Brain microvascular endothelial cell (primary cell): ENCODE results near the gene FIGN.

Source experiments
- DNase-seq: peaks from one replicate; pipeline ENCODE4 v3.0.0-alpha.2; 2020
- H3K27ac ChIP-seq: fragments of 250-450 bp; sonication (Bioruptor Pico); 2 replicates; pipeline ENCODE4 v1.5.1; 2020; ENCODE audit warnings: mild to moderate bottlenecking, moderate library complexity
- H3K27me3 ChIP-seq: fragments of 250-450 bp; sonication (Bioruptor Pico); replicated peaks from 2 replicates; pipeline ENCODE4 v1.5.1; 2020; ENCODE audit warnings: mild to moderate bottlenecking
- H3K36me3 ChIP-seq: fragments of 250-450 bp; sonication (Bioruptor Pico); replicated peaks from 2 replicates; pipeline ENCODE4 v1.5.1; 2020; ENCODE audit warnings: mild to moderate bottlenecking
- H3K4me3 ChIP-seq: 2 replicates; pipeline ENCODE4 v1.5.1; 2011; ENCODE audit warnings: low read depth, mild to moderate bottlenecking, control low read depth, low read length, moderate library complexity
- CTCF ChIP-seq: IDR thresholded peaks from 2 replicates; pipeline ENCODE4 v1.5.1; 2011; ENCODE audit warnings: low read depth, mild to moderate bottlenecking, moderate library complexity, low read length, control low read depth, inconsistent platforms; ENCODE audit errors: missing control alignments
- in situ Hi-C: cut with HindIII; loops from 2 replicates; pipeline ENCODE4 v1.10.0; 2017; ENCODE audit warnings: low sequenced_read_pairs, low pct_ligation_motif_present

Gene FIGN

GRCh38 chr2:163703386-163703785, 32.4 kb downstream of the FIGN start:
- in situ Hi-C loops = no loop called here
- Histone ChIP-seq H3K27me3 (no peaks in the 10 kb centered on the region), H3K27ac (no peak overlapping the region), H3K36me3 (no peaks in the 10 kb centered on the region), H3K4me3 (no peak overlapping the region)
- TF ChIP-seq CTCF = no peak
- no peak for DNase-seq

- peak; percentile 41 for DNase-seq
- no peak overlapping the region for H3K4me3 ChIP-seq
- H3K27ac ChIP-seq = no peak overlapping the region
- H3K36me3 ChIP-seq = no peaks in the 10 kb centered on the region
- in situ Hi-C loops = no loop called here
- TF ChIP-seq CTCF = no peak
- no peaks in the 10 kb centered on the region for H3K27me3 ChIP-seq
Observed at GRCh38 chr2:163701399-163702195, 34.2 kb downstream of the FIGN start.

GRCh38 chr2:163698857-163699256, 37.0 kb downstream of the FIGN start:
- no peak for TF ChIP-seq CTCF
- in situ Hi-C loops = no loop called here

GRCh38 chr2:163697846-163698637, 37.8 kb downstream of the FIGN start:
- no peak for TF ChIP-seq CTCF
- Histone ChIP-seq H3K27me3 (no peaks in the 10 kb centered on the region), H3K36me3 (no peaks in the 10 kb centered on the region), H3K27ac (no peak overlapping the region), H3K4me3 (no peak overlapping the region)
- in situ Hi-C loops = no loop called here
- DNase-seq = no peak

More at GRCh38 chr2:163698857-163699256, 37.0 kb downstream of the FIGN start:
- Histone ChIP-seq H3K27ac (no peak overlapping the region), H3K27me3 (no peaks in the 10 kb centered on the region), H3K36me3 (no peaks in the 10 kb centered on the region), H3K4me3 (no peak overlapping the region)
- DNase-seq = peak; percentile 32

GRCh38 chr2:163697429-163697828, 38.4 kb downstream of the FIGN start:
- Histone ChIP-seq H3K27ac (no peak overlapping the region), H3K36me3 (no peaks in the 10 kb centered on the region), H3K4me3 (no peak overlapping the region), H3K27me3 (no peaks in the 10 kb centered on the region)
- no peak for TF ChIP-seq CTCF
- in situ Hi-C loops = no loop called here
- no peak for DNase-seq
